SK-N-SH (cell line): ENCODE measurements around the gene GALNT17. TPM values are rescaled to one million over a fixed set of nuclear protein-coding genes. Genes with fewer than 3 reads are reported as not detected.

ENCODE experiments used
- CTCF ChIA-PET: fragments of 300-600, 350-600 bp; formaldehyde crosslinking; extraction: SDS; loops from one replicate; lab custom pipeline; 2021; lab: Yijun Ruan, JAX
- POLR2A ChIA-PET: fragments of 350-600 bp; sonication (Branson Sonifier 250); formaldehyde crosslinking; extraction: SDS; loops from one replicate; lab custom pipeline; 2020; ENCODE audit warnings: antibody characterized with exemption, inconsistent platforms; lab: Yijun Ruan, JAX
- DNase-seq: peaks from one replicate; pipeline ENCODE4 v3.0.0; 2012
- H2AFZ ChIP-seq: fragments of 200-600 bp; sonication (generic); 2 replicates; pipeline ENCODE4 v1.8.1; 2016; ENCODE audit warnings: antibody characterized with exemption, mild to moderate bottlenecking, low read depth
- H3F3A ChIP-seq: fragments of 200-600 bp; sonication (generic); replicated peaks from 2 replicates; pipeline ENCODE3; 2016; ENCODE audit warnings: antibody characterized with exemption, mild to moderate bottlenecking; ENCODE audit not compliant: insufficient read depth
- H3K27ac ChIP-seq, 2 experiments: fragments of 200-500 bp in 1 of 2; fragments of 200-600 bp in 1 of 2; sonication (Bioruptor generic) in 1 of 2; sonication (generic), shearing (Covaris generic) in 1 of 2; 2 replicates each; pipeline versions ENCODE4 v1.5.1 to v1.6.1; 2014 to 2016; ENCODE audit warnings: low read depth in 2 of 2, inconsistent platforms in 1 of 2, low read length in 1 of 2, mild to moderate bottlenecking in 1 of 2, mixed read lengths in 1 of 2
- H3K27me3 ChIP-seq: fragments of 200-600 bp; sonication (generic), shearing (Covaris generic); 2 replicates; pipeline ENCODE4 v1.6.1; 2016; ENCODE audit warnings: mixed run types; ENCODE audit not compliant: insufficient read depth
- H3K36me3 ChIP-seq, 2 experiments: fragments of 200-500 bp in 1 of 2; fragments of 200-600 bp in 1 of 2; sonication (Bioruptor generic) in 1 of 2; sonication (generic) in 1 of 2; replicated peaks in 1 of 2; 2 replicates each; pipeline versions ENCODE3 to v1.5.1; 2014 to 2016; ENCODE audit warnings: low read length in 1 of 2, mild to moderate bottlenecking in 1 of 2; ENCODE audit not compliant: insufficient read depth in 2 of 2, control insufficient read depth in 1 of 2
- H3K4me1 ChIP-seq, 2 experiments: fragments of 200-500 bp in 1 of 2; fragments of 200-600 bp in 1 of 2; sonication (Bioruptor generic) in 1 of 2; sonication (generic), shearing (Covaris generic) in 1 of 2; 2 replicates each; pipeline versions ENCODE4 v1.5.1 to v1.6.1; 2014 to 2016; ENCODE audit warnings: low read depth in 1 of 2, low read length in 1 of 2, mixed run types in 1 of 2; ENCODE audit not compliant: insufficient read depth in 2 of 2, control insufficient read depth in 1 of 2
- H3K4me2 ChIP-seq: fragments of 200-600 bp; sonication (generic), shearing (Covaris generic); 2 replicates; pipeline ENCODE4 v1.6.1; 2017; ENCODE audit warnings: mixed run types
- H3K4me3 ChIP-seq, 2 experiments: fragments of 200-500 bp in 1 of 2; fragments of 200-600 bp in 1 of 2; sonication (Bioruptor generic) in 1 of 2; sonication (generic), shearing (Covaris generic) in 1 of 2; 2 replicates each; pipeline versions ENCODE4 v1.5.1 to v1.8.1; 2014 to 2016; ENCODE audit warnings: low read depth in 2 of 2, inconsistent platforms in 1 of 2, low read length in 1 of 2, mild to moderate bottlenecking in 1 of 2, mixed read lengths in 1 of 2, moderate library complexity in 1 of 2
- H3K79me2 ChIP-seq: fragments of 200-600 bp; sonication (generic); 2 replicates; pipeline ENCODE4 v1.8.1; 2017; ENCODE audit warnings: mild to moderate bottlenecking; ENCODE audit not compliant: insufficient read depth
- H3K9ac ChIP-seq: fragments of 200-600 bp; sonication (generic); 2 replicates; pipeline ENCODE4 v1.6.1; 2017; ENCODE audit warnings: mixed run types
- H3K9me2 ChIP-seq: fragments of 200-600 bp; sonication (generic); 2 replicates; pipeline ENCODE4 v1.6.1; 2017; ENCODE audit warnings: mixed run types
- H3K9me3 ChIP-seq: fragments of 200-600 bp; sonication (generic); 2 replicates; pipeline ENCODE4 v1.6.1; 2017; ENCODE audit warnings: mixed run types, mild to moderate bottlenecking, moderate library complexity
- H4K20me1 ChIP-seq: fragments of 200-600 bp; sonication (generic); 2 replicates; pipeline ENCODE4 v1.6.1; 2017; ENCODE audit warnings: mild to moderate bottlenecking, mixed run types; ENCODE audit not compliant: insufficient read depth
- ELF1 ChIP-seq: IDR thresholded peaks from 2 replicates; pipeline ENCODE4 v1.4.0; 2012
- FOSL2 ChIP-seq: IDR thresholded peaks from 2 replicates; pipeline ENCODE4 v1.4.0; 2012; ENCODE audit warnings: low read depth, mild to moderate bottlenecking, moderate library complexity, borderline replicate concordance
- FOXJ3 ChIP-seq: sonication (generic); formaldehyde crosslinking; IDR thresholded peaks from 2 replicates; pipeline ENCODE4 v1.5.1; 2020; ENCODE audit warnings: mild to moderate bottlenecking, missing genetic modification reagents
- FOXM1 ChIP-seq: IDR thresholded peaks from 2 replicates; pipeline ENCODE4 v1.4.0; 2012; ENCODE audit warnings: low read depth, mild to moderate bottlenecking
- GATA2 ChIP-seq: sonication (generic); formaldehyde crosslinking; IDR thresholded peaks from 2 replicates; pipeline ENCODE4 v1.5.0; 2020; ENCODE audit warnings: mild to moderate bottlenecking, missing genetic modification reagents
- MEF2A ChIP-seq: IDR thresholded peaks from 2 replicates; pipeline ENCODE4 v1.4.0; 2012; ENCODE audit warnings: low read depth, borderline replicate concordance
- NRF1 ChIP-seq: IDR thresholded peaks from 2 replicates; pipeline ENCODE4 v1.6.1; 2012; ENCODE audit warnings: low read depth, mild to moderate bottlenecking, low read length
- POLR2AphosphoS5 ChIP-seq: IDR thresholded peaks from 2 replicates; pipeline ENCODE4 v1.6.1; 2012; ENCODE audit warnings: low read depth, low read length
- SMC3 ChIP-seq: IDR thresholded peaks from 2 replicates; pipeline ENCODE4 v1.6.1; 2012; ENCODE audit warnings: low read depth, low read length, improper control_type of control experiment
- TCF12 ChIP-seq: IDR thresholded peaks from 2 replicates; pipeline ENCODE4 v1.4.0; 2012
- TEAD4 ChIP-seq: IDR thresholded peaks from 2 replicates; pipeline ENCODE4 v1.4.0; 2012; ENCODE audit warnings: mild to moderate bottlenecking, borderline replicate concordance; ENCODE audit not compliant: insufficient read depth
- USF1 ChIP-seq: IDR thresholded peaks from 2 replicates; pipeline ENCODE4 v1.4.0; 2012; ENCODE audit warnings: low read depth, borderline replicate concordance
- WGBS: methylation state at CpG from one replicate; pipeline ENCODE4 v1.1.6; 2017; ENCODE audit warnings: low lambda C conversion rate; 5-methylcytosine and 5-hydroxymethylcytosine counted together
- polyA plus RNA-seq, 3 experiments: library from polyadenylated mRNA; depleted of rRNA; stranded (reverse); fragments of >200 nt; gene quantifications; 2 replicates each; pipeline ENCODE4 v1.2.3, GENCODE V29; 2012
- TF ChIP-seq, protein P1 (sequence below): fragments of 150-350 bp; IDR thresholded peaks from 2 replicates; pipeline ENCODE4 v1.6.1; 2017; ENCODE audit warnings: antibody characterized with exemption, low read length, low read depth, borderline replicate concordance
- TF ChIP-seq, protein P2 (sequence below): IDR thresholded peaks from 2 replicates; pipeline ENCODE4 v1.4.0; 2012; ENCODE audit warnings: low read depth, borderline replicate concordance

The GALNT17 gene
- polyA plus RNA-seq, 1 of the 3 experiments (the other 2 are of a cell fraction): not detected

DNA sequence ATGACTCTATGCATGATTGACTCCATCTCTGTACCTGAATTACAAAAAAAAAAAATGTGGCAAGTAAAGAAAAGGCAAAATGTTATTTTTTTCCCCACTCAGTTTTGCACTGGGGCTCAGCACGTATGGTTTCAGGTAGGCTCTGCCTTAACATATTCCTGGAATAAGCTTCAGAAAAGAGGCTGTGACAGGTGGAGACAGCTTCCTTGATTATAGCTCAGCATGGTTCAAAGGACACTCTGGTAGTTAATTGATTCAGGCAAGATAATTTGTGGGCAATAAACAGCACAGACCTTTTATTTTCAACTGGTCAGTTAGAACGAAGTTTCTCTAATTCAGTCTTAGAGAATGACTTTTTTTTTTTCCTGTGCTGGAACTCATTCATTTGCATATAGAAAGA lies 347.3 kb downstream of the GALNT17 start:
- CTCF ChIA-PET: no interaction called here

DNA sequence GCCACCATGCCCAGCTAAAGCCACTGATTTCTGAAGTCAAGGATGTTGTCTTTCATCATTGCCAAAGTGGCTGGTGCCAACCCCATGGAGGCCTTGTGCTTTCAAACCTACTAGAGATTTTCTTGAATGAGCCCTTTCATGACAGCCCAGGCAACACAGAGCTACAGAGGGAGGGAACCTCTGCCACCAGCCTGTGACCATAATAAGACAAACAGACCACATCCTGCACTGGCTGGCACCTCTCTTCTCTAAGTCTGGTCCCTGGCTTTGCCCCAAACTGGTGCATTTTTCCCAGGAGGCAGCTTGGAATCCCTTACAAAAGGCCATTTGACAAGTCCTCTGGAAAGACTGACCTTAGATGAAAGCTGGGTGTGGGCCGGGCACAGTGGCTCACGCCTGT lies 348.8 kb downstream of the GALNT17 start:
- Histone ChIP-seq H3K4me1 (no peaks in the 10 kb centered on the region), H3K36me3 (no peaks in the 10 kb centered on the region), H3K27ac (no peak overlapping the region), H4K20me1 (no peaks in the 10 kb centered on the region), H3K9ac (no peak overlapping the region), H3K4me2 (no peak overlapping the region), H3K9me3 (no peaks in the 10 kb centered on the region), H3K27me3 (no peaks in the 10 kb centered on the region), H3K4me3 (no peak overlapping the region), H3K79me2 (no peaks in the 10 kb centered on the region), H2AFZ (no peak overlapping the region), H3K9me2 (no peaks in the 10 kb centered on the region), H3F3A (no peaks in the 10 kb centered on the region)
- no peak for TF ChIP-seq ELF1
- no peak for TF ChIP-seq GATA2
- TF ChIP-seq POLR2AphosphoS5: no peak
- TF ChIP-seq, protein P1, sequence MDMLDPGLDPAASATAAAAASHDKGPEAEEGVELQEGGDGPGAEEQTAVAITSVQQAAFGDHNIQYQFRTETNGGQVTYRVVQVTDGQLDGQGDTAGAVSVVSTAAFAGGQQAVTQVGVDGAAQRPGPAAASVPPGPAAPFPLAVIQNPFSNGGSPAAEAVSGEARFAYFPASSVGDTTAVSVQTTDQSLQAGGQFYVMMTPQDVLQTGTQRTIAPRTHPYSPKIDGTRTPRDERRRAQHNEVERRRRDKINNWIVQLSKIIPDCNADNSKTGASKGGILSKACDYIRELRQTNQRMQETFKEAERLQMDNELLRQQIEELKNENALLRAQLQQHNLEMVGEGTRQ: no peak
- 34% methylated on average over 2 of the region's 2 CpGs for WGBS
- ChIA-PET POLR2A (no interaction called here), CTCF (no interaction called here)
- no peak for DNase-seq

More for the DNA sequence above, 347.3 kb downstream of the GALNT17 start:
- TF ChIP-seq TCF12 (no peak), NRF1 (no peak), FOSL2 (no peak), TEAD4 (no peak), USF1 (no peak), FOXM1 (no peak)
- TF ChIP-seq, protein P1: no peak
- Histone ChIP-seq H3K4me3 (no peak overlapping the region), H3F3A (no peaks in the 10 kb centered on the region), H3K4me2 (no peak overlapping the region), H2AFZ (no peak overlapping the region), H3K4me1 (no peaks in the 10 kb centered on the region), H3K36me3 (no peaks in the 10 kb centered on the region), H4K20me1 (no peaks in the 10 kb centered on the region), H3K27ac (no peak overlapping the region), H3K79me2 (no peaks in the 10 kb centered on the region), H3K9me2 (no peaks in the 10 kb centered on the region), H3K9me3 (no peaks in the 10 kb centered on the region), H3K27me3 (no peaks in the 10 kb centered on the region), H3K9ac (no peak overlapping the region)
- 4% methylated on average over 2 of the region's 2 CpGs for WGBS
- no peak for DNase-seq
- POLR2A ChIA-PET: no interaction called here

- CTCF ChIA-PET: interaction anchor here (1.5 kb wide), 1 partner anchor 10 kb away, joined by 3 read pairs; no protein-coding TSS in a partner anchor
- Histone ChIP-seq H3K36me3 (no peaks in the 10 kb centered on the region), H3K27me3 (no peaks in the 10 kb centered on the region), H3K4me3 (no peak overlapping the region), H3K27ac (no peak overlapping the region), H3K9ac (no peak overlapping the region), H3K4me2 (no peak overlapping the region), H3K9me3 (no peaks in the 10 kb centered on the region), H3F3A (no peaks in the 10 kb centered on the region)
- DNase-seq: no peak
- TF ChIP-seq TEAD4: no peak
- TF ChIP-seq, protein P2, sequence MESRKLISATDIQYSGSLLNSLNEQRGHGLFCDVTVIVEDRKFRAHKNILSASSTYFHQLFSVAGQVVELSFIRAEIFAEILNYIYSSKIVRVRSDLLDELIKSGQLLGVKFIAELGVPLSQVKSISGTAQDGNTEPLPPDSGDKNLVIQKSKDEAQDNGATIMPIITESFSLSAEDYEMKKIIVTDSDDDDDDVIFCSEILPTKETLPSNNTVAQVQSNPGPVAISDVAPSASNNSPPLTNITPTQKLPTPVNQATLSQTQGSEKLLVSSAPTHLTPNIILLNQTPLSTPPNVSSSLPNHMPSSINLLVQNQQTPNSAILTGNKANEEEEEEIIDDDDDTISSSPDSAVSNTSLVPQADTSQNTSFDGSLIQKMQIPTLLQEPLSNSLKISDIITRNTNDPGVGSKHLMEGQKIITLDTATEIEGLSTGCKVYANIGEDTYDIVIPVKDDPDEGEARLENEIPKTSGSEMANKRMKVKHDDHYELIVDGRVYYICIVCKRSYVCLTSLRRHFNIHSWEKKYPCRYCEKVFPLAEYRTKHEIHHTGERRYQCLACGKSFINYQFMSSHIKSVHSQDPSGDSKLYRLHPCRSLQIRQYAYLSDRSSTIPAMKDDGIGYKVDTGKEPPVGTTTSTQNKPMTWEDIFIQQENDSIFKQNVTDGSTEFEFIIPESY: no peak
- no peak for TF ChIP-seq FOXJ3 (CRISPR knock-in tag)
- TF ChIP-seq FOXM1: no peak
- TF ChIP-seq MEF2A: no peak
- TF ChIP-seq POLR2AphosphoS5: no peak
- TF ChIP-seq SMC3: no peak
- TF ChIP-seq, all 33 proteins: peak for 0
- no peaks in the 10 kb centered on the region for H3K4me1 ChIP-seq
- POLR2A ChIA-PET: no interaction called here
- H3K9me2 ChIP-seq: no peaks in the 10 kb centered on the region
- no peaks in the 10 kb centered on the region for H4K20me1 ChIP-seq
- WGBS: 37% methylated on average over 6 of the region's 6 CpGs
- H3K79me2 ChIP-seq: no peaks in the 10 kb centered on the region
- H2AFZ ChIP-seq: no peak overlapping the region
These were observed 350.3 kb downstream of the GALNT17 start for GRCh38 chr7:71482284-71482683.
